ENCODE measurements around the gene USP4.
A peak's percentile ranks its signal among the peaks of the same experiment; 100 is the strongest.
"Not testable (repeated sequence)": the region's sequence is repeated elsewhere in the genome, so short reads cannot be mapped to it uniquely, and the experiment has no call there.

The USP4 gene

GRCh38 chr3:49339941-49340800 is at the start of gene USP4:
TSS of gene USP4 (minus strand) at chr3:49340053. CDS start at chr3:49340024, 29 bp downstream.
- peak; percentile 86 to 92 for DNase-seq (ENCODE audit: low read depth in 2 of 2)

GRCh38 chr3:49389297-49389696 is 49.4 kb upstream of the USP4 start:
- no peak for DNase-seq (ENCODE audit: low read depth in 2 of 2)

DNA sequence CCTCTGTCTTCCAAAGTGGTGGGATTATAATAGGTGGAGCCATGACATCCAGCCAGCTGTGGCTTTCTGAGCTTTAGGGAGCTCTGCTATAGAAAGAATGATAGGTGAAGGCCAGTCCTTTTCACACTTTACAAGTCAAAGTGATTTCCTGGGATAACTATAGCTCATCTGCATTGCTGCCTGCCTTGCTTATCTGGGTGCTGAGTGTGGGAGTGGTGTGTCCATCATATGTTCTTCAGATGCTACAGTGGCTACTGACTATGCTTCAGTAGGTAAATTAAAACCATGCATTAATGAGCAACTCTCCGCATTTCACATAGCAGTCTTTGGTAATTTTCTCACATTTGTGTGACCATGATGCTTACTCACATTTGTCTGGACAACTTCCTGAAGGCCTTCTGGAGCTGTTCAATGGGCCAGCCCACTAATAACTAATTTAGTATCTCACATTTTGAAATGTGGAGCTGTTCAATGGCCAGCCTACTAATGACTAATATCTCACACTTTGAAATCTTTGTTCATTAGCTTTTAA is 48.5 kb upstream of the USP4 start:
- no peak for DNase-seq (ENCODE audit: low read depth in 2 of 2)

DNA sequence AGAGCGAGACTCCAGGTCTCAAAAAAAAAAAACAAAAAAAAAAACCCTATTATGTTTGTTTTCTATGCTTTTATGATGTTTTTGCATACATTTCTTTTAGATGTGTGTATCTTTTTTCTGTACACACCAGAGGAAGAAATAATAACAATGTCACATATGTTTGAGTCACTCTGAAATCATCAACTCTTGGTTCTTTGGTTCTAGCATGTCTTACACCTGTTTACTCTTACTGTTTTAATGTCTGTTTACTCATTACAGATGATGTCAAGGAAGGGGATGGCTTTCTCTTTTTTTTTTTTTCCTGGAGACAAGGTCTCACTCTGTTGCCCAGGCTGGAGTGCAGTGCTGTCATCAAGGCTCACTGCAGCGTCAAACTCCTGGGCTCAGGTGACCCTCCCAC is 47.9 kb upstream of the USP4 start:
- no peak for DNase-seq (ENCODE audit: low read depth in 2 of 2)

- no peak for DNase-seq (ENCODE audit: low read depth in 2 of 2)
Measured at GRCh38 chr3:49386056-49386756, 46.4 kb upstream of the USP4 start.

- DNase-seq (ENCODE audit: low read depth in 2 of 2), result no peak
Measured at GRCh38 chr3:49385617-49386016, 45.8 kb upstream of the USP4 start.

GRCh38 chr3:49383387-49383786 is 43.5 kb upstream of the USP4 start:
- DNase-seq (ENCODE audit: low read depth in 2 of 2), result no peak

DNA sequence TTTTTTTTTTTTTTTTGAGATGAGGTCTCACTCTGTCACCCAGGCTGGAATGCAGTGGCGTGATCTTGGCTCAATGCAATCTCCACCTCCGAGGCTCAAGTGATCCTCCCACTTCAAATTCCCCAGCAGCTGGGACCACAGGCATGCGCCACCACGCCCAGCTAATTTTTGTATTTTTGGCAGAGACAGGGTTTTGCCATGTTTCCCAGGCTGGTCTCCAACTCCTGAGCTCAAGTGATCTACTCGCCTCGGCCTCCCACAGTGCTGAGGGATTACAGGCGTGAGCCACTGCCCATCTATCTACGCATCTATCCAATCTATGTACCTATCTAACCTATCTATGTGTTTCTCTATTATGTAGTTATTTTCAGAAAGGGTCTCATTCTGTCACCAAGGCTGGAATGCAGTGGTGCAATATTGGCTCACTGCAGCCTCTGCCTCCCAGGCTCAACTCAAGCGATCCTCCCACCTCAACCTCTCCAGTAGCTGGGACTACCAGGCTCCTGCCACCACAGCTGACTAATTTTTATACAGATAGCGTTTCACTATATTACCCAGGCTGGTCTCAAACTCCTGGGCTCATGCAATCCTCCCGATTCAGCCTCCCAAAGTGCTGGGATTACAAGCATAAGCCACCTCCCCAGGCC is 38.5 kb upstream of the USP4 start:
- DNase-seq (ENCODE audit: low read depth in 2 of 2), result no peak

DNA sequence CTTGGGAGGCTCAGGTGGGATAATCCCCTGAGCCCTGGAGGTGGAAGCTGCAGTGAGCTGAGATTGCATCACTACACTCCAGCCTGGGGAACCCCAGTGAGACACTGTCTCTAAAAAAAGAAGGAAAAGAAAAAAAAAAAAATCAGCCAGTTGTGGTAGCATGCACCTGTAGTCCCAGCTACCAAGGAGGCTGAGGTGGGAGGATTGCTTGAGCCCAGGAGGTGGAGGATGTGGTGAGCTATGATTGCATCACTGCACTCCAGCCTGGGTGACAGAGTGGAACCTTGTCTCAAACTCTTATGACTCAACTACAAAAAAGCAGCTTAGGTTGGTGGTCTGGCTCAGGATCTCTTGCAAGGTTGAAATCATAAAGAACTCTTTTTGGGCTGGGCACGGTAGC is 37.6 kb upstream of the USP4 start:
- DNase-seq (ENCODE audit: low read depth in 2 of 2), result peak; percentile 7 to 46

GRCh38 chr3:49371946-49372345 is 32.1 kb upstream of the USP4 start:
- DNase-seq (ENCODE audit: low read depth in 2 of 2), result no peak

GRCh38 chr3:49370585-49371290 is 30.9 kb upstream of the USP4 start:
- no peak for DNase-seq (ENCODE audit: low read depth in 2 of 2)

- DNase-seq (ENCODE audit: low read depth in 2 of 2), result no peak
Measured at GRCh38 chr3:49362561-49362960, 22.7 kb upstream of the USP4 start.

DNA sequence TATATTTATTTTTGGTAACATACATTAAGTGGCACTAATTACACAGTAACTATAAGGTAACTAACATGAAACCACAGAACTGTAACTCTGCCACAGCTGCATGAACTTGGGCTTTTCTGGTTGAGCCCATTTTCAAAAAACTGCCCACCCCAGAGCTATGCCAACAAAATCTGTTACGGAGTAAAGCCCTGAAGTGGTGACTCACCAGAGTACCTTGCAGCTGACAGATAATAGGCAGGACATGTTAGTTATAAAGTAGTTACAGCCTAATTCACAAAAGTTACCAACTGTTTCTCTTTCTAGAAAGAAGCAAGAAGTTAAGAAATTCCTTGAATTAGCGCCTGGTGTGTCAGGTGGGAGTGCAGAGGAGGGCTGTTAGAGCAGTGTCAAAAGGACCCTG is 19.8 kb upstream of the USP4 start:
- DNase-seq (ENCODE audit: low read depth in 2 of 2), result no peak

- DNase-seq (ENCODE audit: low read depth in 2 of 2), result no peak
Measured at GRCh38 chr3:49358884-49359225, 19.0 kb upstream of the USP4 start.

DNA sequence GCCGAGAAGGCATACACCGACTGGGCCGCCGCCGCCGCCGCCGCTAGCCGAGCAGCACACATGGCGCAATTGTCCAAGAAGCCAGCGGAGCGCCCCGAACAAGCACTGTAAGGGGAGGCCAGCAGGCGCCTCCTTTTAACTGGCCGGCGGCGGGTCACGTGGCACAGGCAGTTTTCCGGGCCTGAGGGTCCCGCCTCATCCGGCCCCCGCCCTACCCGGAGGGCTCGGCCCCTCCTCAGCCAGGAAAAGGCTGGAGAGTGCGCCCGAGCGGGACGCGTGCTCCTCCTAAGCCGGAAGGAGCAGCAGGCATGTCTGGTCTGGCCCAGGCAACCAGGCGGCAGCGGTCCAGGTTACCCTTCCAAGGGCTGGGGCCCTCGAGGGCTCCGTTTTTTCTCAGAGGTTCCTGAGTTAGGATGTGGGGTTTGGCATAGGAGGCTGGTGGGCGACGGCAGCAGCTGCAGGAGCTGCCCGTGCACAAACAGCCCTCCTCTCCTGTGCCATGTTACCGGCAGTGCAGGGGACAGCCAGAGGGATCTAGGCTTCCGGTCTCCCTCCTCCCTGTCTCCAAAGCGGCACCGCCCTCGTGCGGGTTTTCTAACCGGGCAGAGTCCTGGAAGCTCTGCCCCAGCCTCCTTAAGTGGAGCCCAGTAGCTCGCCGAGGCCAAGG is 18.5 kb upstream of the USP4 start, which contains the start of gene GPX1:
Gene GPX1, minus strand, starts transcription at position 137 of the 667 bp plus-strand sequence. Its CDS starts 75 bp downstream, at position 62.
- DNase-seq (ENCODE audit: low read depth in 2 of 2), result peak; percentile 46 to 76

- DNase-seq (ENCODE audit: low read depth in 2 of 2), result peak; percentile 25 to 50
Measured at GRCh38 chr3:49357443-49358216, 17.8 kb upstream of the USP4 start.

GRCh38 chr3:49357095-49357442 is 17.2 kb upstream of the USP4 start:
- not testable (repeated sequence) for DNase-seq (ENCODE audit: low read depth in 2 of 2)

GRCh38 chr3:49352890-49353421 is 13.1 kb upstream of the USP4 start:
- DNase-seq (ENCODE audit: low read depth in 2 of 2), result no peak

- DNase-seq (ENCODE audit: low read depth in 2 of 2), result no peak
Measured at GRCh38 chr3:49352281-49352680, 12.4 kb upstream of the USP4 start.

- no peak for DNase-seq (ENCODE audit: low read depth in 2 of 2)
Measured at GRCh38 chr3:49351521-49352011, 11.7 kb upstream of the USP4 start.
